Right lobe of liver (tissue), 4 donors: ENCODE measurements around the gene ZFP64.

Experiments
- CTCF ChIP-seq, 4 donors: fragments of 200-600 bp in 3 of 4; fragments of 450-650 bp in 1 of 4; IDR thresholded peaks; one replicate each; pipeline versions ENCODE4 v1.5.1 to v1.8.0; 2016 to 2022; ENCODE audit warnings: antibody characterized with exemption in 4 of 4, mild to moderate bottlenecking in 2 of 4
- POLR2A ChIP-seq: fragments of 450-650 bp; IDR thresholded peaks from one replicate; pipeline ENCODE4 v1.6.1; 2017; ENCODE audit warnings: antibody characterized with exemption, mild to moderate bottlenecking
- donor health status: DM: no; HTN: no; CAD: no.
- donor health status: DM: no; HTN: no; CAD: no.
- donor health status: DM: no; HTN: yes; CAD: no.

DNA sequence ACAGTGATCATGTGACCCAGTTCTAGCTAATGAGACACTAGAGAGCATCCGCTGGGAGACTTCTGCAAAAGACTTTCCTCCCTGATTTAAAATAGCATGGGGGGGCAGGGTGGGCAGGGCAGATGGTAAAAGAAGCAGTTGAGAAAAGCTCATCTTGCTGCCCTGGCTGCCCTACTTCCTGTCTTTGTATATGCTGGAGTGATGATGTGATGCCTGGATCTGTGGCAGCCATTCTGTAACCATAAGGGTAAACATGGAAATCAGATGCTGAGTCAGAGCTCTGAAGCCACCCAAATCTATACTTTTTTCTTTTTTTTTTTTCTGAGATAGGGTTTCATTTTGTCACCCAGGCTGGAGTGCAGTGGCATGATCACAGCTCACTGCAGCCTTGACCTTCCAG lies 25.4 kb downstream of the ZFP64 start:
- TF ChIP-seq CTCF (IDR thresholded peaks at IDR 0.05) (no peak), POLR2A (no peak)
